K562 (cell line): Measurements from ENCODE around the gene RNASE8. TPM values are rescaled to one million over a fixed set of nuclear protein-coding genes. Genes with fewer than 3 reads are reported as not detected.

Experiments used
- ATAC-seq: fragments of 200-7000 bp; cut with Tn5 transposase; 3 replicates; pipeline ENCODE4 v1.9.1; 2020; ENCODE audit warnings: moderate library complexity
- BruUV-seq: library from RNA; stranded (reverse); fragments of 400-500 nt; replicated peaks from 2 replicates; lab custom pipeline; 2021; lab: Mats Ljungman, UMichigan
- CTCF ChIA-PET: fragments of 300-600 bp; formaldehyde crosslinking; extraction: SDS; loops from one replicate; lab custom pipeline; 2021; ENCODE audit warnings: low intra/inter-chr PET ratio; lab: Yijun Ruan, JAX
- POLR2A ChIA-PET: fragments of 300-600, 350-650 bp; sonication (Branson Sonifier 250); formaldehyde crosslinking; extraction: SDS; loops from one replicate; lab custom pipeline; 2021; ENCODE audit warnings: antibody characterized with exemption, inconsistent platforms; lab: Yijun Ruan, JAX
- DNase-seq, 4 experiments: peaks; one replicate each; pipeline versions ENCODE4 v3.0.0 to v3.0.0-alpha.2; 2011 to 2018; ENCODE audit warnings: low spot score in 3 of 4, mixed read lengths in 3 of 4; ENCODE audit errors: extremely low read depth in 1 of 4
- FAIRE-seq: peaks from 2 replicates; lab custom pipeline; 2011; peaks lifted over from hg19 to GRCh38; lab: Jason Lieb, UNC
- H2AFZ ChIP-seq: 2 replicates; pipeline ENCODE4 v1.6.0; 2011; ENCODE audit warnings: low read depth, low read length, control low read depth, inconsistent platforms
- H3K27ac ChIP-seq: fragments of 200-600 bp; 3 replicates; pipeline ENCODE4 v1.8.0; 2011; ENCODE audit warnings: low read depth, mild to moderate bottlenecking, control low read depth, inconsistent platforms, low read length, moderate library complexity, mixed read lengths; ENCODE audit errors: extremely low read depth
- H3K27me3 ChIP-seq, 2 experiments: fragments of 300-600 bp in 1 of 2; 2 replicates in 1 of 2; 3 replicates in 1 of 2; pipeline versions ENCODE4 v1.6.0 to v1.8.0; 2011; ENCODE audit warnings: inconsistent platforms in 2 of 2, low read length in 2 of 2, mild to moderate bottlenecking in 1 of 2, mixed read lengths in 1 of 2, moderate library complexity in 1 of 2; ENCODE audit not compliant: control insufficient read depth in 2 of 2, insufficient read depth in 2 of 2
- H3K36me3 ChIP-seq: fragments of 300-600 bp; 3 replicates; pipeline ENCODE4 v1.8.0; 2011; ENCODE audit warnings: mild to moderate bottlenecking, low read length, inconsistent platforms; ENCODE audit not compliant: control insufficient read depth, insufficient read depth
- H3K4me1 ChIP-seq, 2 experiments: fragments of 200-600 bp in 1 of 2; replicated peaks in 1 of 2; 2 replicates in 1 of 2; 3 replicates in 1 of 2; pipeline versions ENCODE4 v1.5.1 to v1.8.0; 2011; ENCODE audit warnings: inconsistent platforms in 2 of 2, low read length in 2 of 2, mild to moderate bottlenecking in 1 of 2, mixed read lengths in 1 of 2, moderate library complexity in 1 of 2; ENCODE audit not compliant: control insufficient read depth in 2 of 2, insufficient read depth in 2 of 2
- H3K4me2 ChIP-seq: 2 replicates; pipeline ENCODE4 v1.6.1; 2011; ENCODE audit warnings: low read length, control low read depth, inconsistent platforms, mixed read lengths; ENCODE audit not compliant: insufficient read depth
- H3K4me3 ChIP-seq: fragments of 200-600 bp; sonication (generic), shearing (Covaris generic); 2 replicates; pipeline ENCODE4 v1.5.1; 2016; ENCODE audit warnings: control low read depth, inconsistent platforms
- H3K79me2 ChIP-seq: fragments of 200-600 bp; 3 replicates; pipeline ENCODE4 v1.8.0; 2011; ENCODE audit warnings: low read length, inconsistent platforms; ENCODE audit not compliant: control insufficient read depth, insufficient read depth
- H3K9ac ChIP-seq, 2 experiments: 2 replicates each; pipeline versions ENCODE4 v1.6.0 to v1.6.1; 2011; ENCODE audit warnings: low read depth in 2 of 2, low read length in 2 of 2, control low read depth in 1 of 2, inconsistent platforms in 1 of 2, mild to moderate bottlenecking in 1 of 2, mixed read lengths in 1 of 2; ENCODE audit not compliant: insufficient read depth in 1 of 2
- H3K9me1 ChIP-seq: one replicate; pipeline ENCODE4 v1.6.0; 2011; ENCODE audit warnings: inconsistent platforms, mild to moderate bottlenecking, low read length, moderate library complexity; ENCODE audit not compliant: control insufficient read depth, insufficient read depth
- H3K9me3 ChIP-seq: replicated peaks from 2 replicates; pipeline ENCODE4 v1.5.1; 2011; ENCODE audit warnings: low read depth, low read length, inconsistent platforms; ENCODE audit not compliant: control insufficient read depth, insufficient read depth
- H4K20me1 ChIP-seq: replicated peaks from 2 replicates; pipeline ENCODE4 v1.6.1; 2011; ENCODE audit warnings: low read length, inconsistent platforms, mixed read lengths; ENCODE audit not compliant: control insufficient read depth, insufficient read depth
- DACH1 ChIP-seq: fragments of 450-650 bp; IDR thresholded peaks from 2 replicates; pipeline ENCODE4 v1.6.1; 2018; ENCODE audit not compliant: partially characterized antibody
- ELF1 ChIP-seq: fragments of 200-800 bp; sonication (Bioruptor generic); IDR thresholded peaks from 2 replicates; pipeline ENCODE4 v1.6.1; 2016; ENCODE audit warnings: missing genetic modification characterization, missing compliant biosample characterization
- EP300 ChIP-seq: IDR thresholded peaks from 2 replicates; pipeline ENCODE4 v1.6.1; 2012; ENCODE audit warnings: low read length, improper control_type of control experiment
- FOXP1 ChIP-seq: sonication (generic); formaldehyde crosslinking; IDR thresholded peaks from 2 replicates; pipeline ENCODE4 v1.8.0; 2022; ENCODE audit warnings: mild to moderate bottlenecking, missing genetic modification reagents
- GABPB2 ChIP-seq: fragments of 250-450 bp; sonication (Bioruptor Pico); conservative IDR thresholded peaks from 2 replicates; pipeline ENCODE4 v1.5.1; 2021; ENCODE audit warnings: mild to moderate bottlenecking
- IRF2 ChIP-seq: sonication (generic); formaldehyde crosslinking; IDR thresholded peaks from 2 replicates; pipeline ENCODE4 v1.8.1; 2022; ENCODE audit warnings: mild to moderate bottlenecking, missing genetic modification reagents
- MBD1 ChIP-seq: fragments of 250-450 bp; sonication (Bioruptor Pico); IDR thresholded peaks from 2 replicates; pipeline ENCODE4 v1.8.0; 2022; ENCODE audit warnings: inconsistent platforms
- NUFIP1 ChIP-seq: fragments of 450-650 bp; IDR thresholded peaks from 2 replicates; pipeline ENCODE4 v1.6.1; 2018; ENCODE audit not compliant: partially characterized antibody
- PREB ChIP-seq: sonication (generic); formaldehyde crosslinking; IDR thresholded peaks from 2 replicates; pipeline ENCODE4 v1.8.1; 2023; ENCODE audit warnings: mild to moderate bottlenecking, missing genetic modification reagents
- TFAP4 ChIP-seq: sonication (generic); formaldehyde crosslinking; IDR thresholded peaks from 2 replicates; pipeline ENCODE4 v1.8.0; 2022; ENCODE audit warnings: missing genetic modification reagents, mild to moderate bottlenecking, moderate library complexity, borderline replicate concordance
- TRIM25 ChIP-seq: fragments of 450-650 bp; IDR thresholded peaks from 2 replicates; pipeline ENCODE4 v1.7.0; 2016; ENCODE audit warnings: borderline replicate concordance
- XRCC4 ChIP-seq: IDR thresholded peaks from one replicate; pipeline ENCODE4 v1.6.1; 2011; ENCODE audit not compliant: insufficient read depth, insufficient read length; ENCODE audit errors: extremely low read depth
- ZNF140 ChIP-seq: fragments of 250-450 bp; sonication (Bioruptor Pico); IDR thresholded peaks from 2 replicates; pipeline ENCODE4 v1.8.0; 2021; ENCODE audit warnings: moderate library complexity, mild to moderate bottlenecking, inconsistent platforms
- ZNF551 ChIP-seq: fragments of 250-450 bp; sonication (Bioruptor Pico); IDR thresholded peaks from 2 replicates; pipeline ENCODE4 v1.5.0; 2021; ENCODE audit warnings: mild to moderate bottlenecking, moderate library complexity
- WGBS: fragments of 100-300 bp; shearing (Covaris generic); methylation state at CpG from one replicate; pipeline ENCODE4 v1.1.6; 2016; ENCODE audit warnings: low coverage, mixed read lengths; ENCODE audit not compliant: insufficient coverage; ENCODE audit errors: missing lambda C conversion rate; 5-methylcytosine and 5-hydroxymethylcytosine counted together
- in situ Hi-C: fragments of 300-500 bp; cut with MboI; formaldehyde crosslinking; loops from 4 replicates; pipeline ENCODE4 v1.15.0; 2018; ENCODE audit warnings: inconsistent platforms, mixed read lengths
- intact Hi-C: fragments of 100-400 bp; cut with micrococcal nuclease; formaldehyde crosslinking; loops from 2 replicates; pipeline ENCODE4 v1.14.2; 2022
- polyA plus RNA-seq, 8 experiments: library from polyadenylated mRNA; depleted of rRNA in 4 of 8; stranded (reverse) in 5 of 8; unstranded in 3 of 8; fragments of >200 nt; fragmentation: Nextera tagmentation in 2 of 8; fragmentation: Illumina TruSeq in 1 of 8; extraction: Ambion mirVana in 2 of 8; extraction: Trizol in 1 of 8; gene quantifications; 2 replicates each; pipeline versions ENCODE4 v1.2.1 to v1.2.3, GENCODE V29; 2011 to 2014; ENCODE audit warnings: inconsistent platforms in 1 of 8, missing spikeins in 1 of 8
- total RNA-seq, 7 experiments: library from RNA; depleted of rRNA in 6 of 7; stranded (reverse); fragments of >200 nt in 6 of 7; fragmentation: Illumina TruSeq in 2 of 7; extraction: Trizol in 2 of 7; gene quantifications; 2 replicates each; pipeline versions ENCODE4 v1.2.1 to v1.2.3, GENCODE V29; 2011 to 2021; ENCODE audit warnings: low replicate concordance in 1 of 7

The RNASE8 gene
- total and polyA plus RNA-seq, 9 of the 15 experiments (the other 6 are each of a cell fraction or from before 2014, with no cell fraction given) = not detected

GRCh38 chr14:21097636-21098075, 40.0 kb downstream of the RNASE8 start (continued):
- TF ChIP-seq MBD1 (CRISPR knock-in tag) (no peak), NUFIP1 (no peak)

GRCh38 chr14:21098076-21098891, 40.7 kb downstream of the RNASE8 start, which contains the start of gene ZNF219:
TSS of gene ZNF219 (minus strand) at chr14:21098655. CDS start at chr14:21093591, 5,064 bp downstream.
- FAIRE-seq (no peak), ATAC-seq (peak; percentile 45), DNase-seq (peak; percentile 48 to 78 (median 68))
- Histone ChIP-seq H2AFZ (peak within 1 kb of the TSS; percentile 54), H3K4me3 (peak within 1 kb of the TSS; percentile 53), H3K36me3 (no peaks in the 10 kb centered on the region), H3K9ac (peak within 1 kb of the TSS; percentile 27 to 86), H3K27ac (peak within 1 kb of the TSS; percentile 12; the same call in 2 of the 3 replicates), H3K9me1 (no peaks in the 10 kb centered on the region), H3K4me1 (peaks cover 20 to 34% of the 10 kb centered on the region in 2 experiments), H4K20me1 (no peaks in the 10 kb centered on the region), H3K9me3 (no peaks in the 10 kb centered on the region), H3K27me3 (no peaks in the 10 kb centered on the region), H3K4me2 (peak within 1 kb of the TSS; percentile 64), H3K79me2 (0 out of 3 replicates have a peak, but pooled peaks cover 6% of the 10 kb centered on the region)
- CTCF ChIA-PET = interaction anchor here (0.5 kb wide), 1 partner anchor 10 kb away, joined by 3 read pairs; no protein-coding TSS in a partner anchor
- POLR2A ChIA-PET = no interaction called here
- 0% methylated on average over 2 of the region's 90 CpGs for WGBS
- in situ Hi-C loops = no loop called here
- no TSS peak for BruUV-seq
- intact Hi-C loops = no loop called here
- TF ChIP-seq DACH1 (no peak), TFAP4 (CRISPR knock-in tag) (no peak), EP300 (no peak), GABPB2 (CRISPR knock-in tag) (no peak), IRF2 (CRISPR knock-in tag) (no peak), XRCC4 (no peak), PREB (CRISPR knock-in tag) (no peak), FOXP1 (no peak), TRIM25 (no peak), ELF1 (tag) (peak; percentile 22; the same call in 1 of the 2 replicates), NUFIP1 (no peak), ZNF551 (no peak), ZNF140 (CRISPR knock-in tag) (no peak)
